ENCODE data around the gene MGAT5B. TPM values are rescaled to one million over a fixed set of nuclear protein-coding genes. Genes with fewer than 3 reads are reported as not detected.

The MGAT5B gene
- total and polyA plus RNA-seq, 2 experiments from 2014 or later = 1.6 to 10.0 TPM

GRCh38 chr17:76883744-76884525, 15.7 kb downstream of the MGAT5B start (continued):
- no peak for TF ChIP-seq ZNF462 (CRISPR knock-in tag; IDR thresholded peaks at IDR 0.05)

GRCh38 chr17:76884995-76885893, 17.0 kb downstream of the MGAT5B start:
- ATAC-seq (peak; percentile 55), DNase-seq (ENCODE audit: low spot score) (peak; percentile 56)
- Histone ChIP-seq H3K9me2 (ENCODE audit: insufficient read depth) (no peaks in the 10 kb centered on the region), H3K27ac (ENCODE audit: low read depth) (no peak overlapping the region), H3F3A (replicated peaks; ENCODE audit: low read depth) (0 out of 2 replicates have a peak, but pooled peaks cover 4% of the 10 kb centered on the region), H3K79me2 (replicated peaks; ENCODE audit: insufficient read depth) (no peaks in the 10 kb centered on the region), H3K4me3 (0 out of 2 replicates have a peak overlapping the region, but pooled peaks have one; percentile 10), H2AFZ (peak overlapping the region; percentile 92), H3K36me3 (ENCODE audit: insufficient read depth) (no peaks in the 10 kb centered on the region), H4K20me1 (replicated peaks; ENCODE audit: insufficient read depth) (no peaks in the 10 kb centered on the region), H3K27me3 (ENCODE audit: insufficient read depth) (no peaks in the 10 kb centered on the region), H3K4me1 (ENCODE audit: insufficient read depth) (peaks cover 13% of the 10 kb centered on the region), H3K4me2 (peak overlapping the region; percentile 43)
- H3K36me3 Mint-ChIP-seq (ENCODE audit: low read depth) = no peaks in the 10 kb centered on the region
- H3K4me3 Mint-ChIP-seq = peak overlapping the region; percentile 39
- peaks cover 24% of the 10 kb centered on the region for H3K27me3 Mint-ChIP-seq (ENCODE audit: insufficient read depth, low read depth, poor library complexity)
- peak overlapping the region; percentile 82 for H3K27ac Mint-ChIP-seq
- H3K4me1 Mint-ChIP-seq = peaks cover 32% of the 10 kb centered on the region
- no peaks in the 10 kb centered on the region for H3K9me3 Mint-ChIP-seq
- TF ChIP-seq EZH2phosphoT487 (IDR thresholded peaks at IDR 0.05; ENCODE audit: unreplicated experiment) (no peak), ZNF462 (CRISPR knock-in tag; IDR thresholded peaks at IDR 0.05) (no peak), ZNF114 (CRISPR knock-in tag; IDR thresholded peaks at IDR 0.05) (no peak)
